Ovary (tissue), 9 donors: ENCODE results near the gene HSPA9. TPM values are rescaled to one million over a fixed set of nuclear protein-coding genes. Genes with fewer than 3 reads are reported as not detected.

Source experiments
- DNase-seq, 5 donors: peaks; one replicate each; pipeline ENCODE4 v3.0.0-alpha.2; 2019 to 2020
- H3K27ac ChIP-seq, 2 donors: fragments of 200-600 bp; one replicate each; pipeline versions ENCODE4 v1.5.1 to v1.8.0; 2019 to 2022
- H3K27me3 ChIP-seq: fragments of 200-600 bp; one replicate; pipeline ENCODE4 v1.8.0; 2022
- H3K36me3 ChIP-seq: fragments of 200-600 bp; sonication (generic); one replicate; pipeline ENCODE4 v1.5.1; 2019
- H3K4me1 ChIP-seq: one replicate; pipeline ENCODE4 v1.8.1; 2013; ENCODE audit warnings: mild to moderate bottlenecking, moderate library complexity; ENCODE audit not compliant: insufficient read depth
- H3K4me3 ChIP-seq: fragments of 200-600 bp; sonication (generic); one replicate; pipeline ENCODE4 v1.5.1; 2017
- H3K9me3 ChIP-seq, 2 donors: fragments of 200-600 bp in 1 of 2; sonication (generic) in 1 of 2; one replicate each; pipeline versions ENCODE4 v1.5.1 to v1.8.1; 2013 to 2019; ENCODE audit warnings: mild to moderate bottlenecking in 1 of 2, moderate library complexity in 1 of 2
- CTCF ChIP-seq, 3 donors: fragments of 450-650 bp in 2 of 3; fragments of 200-600 bp in 1 of 3; IDR thresholded peaks; one replicate each; pipeline versions ENCODE4 v1.5.1 to v1.8.0; 2016 to 2022; ENCODE audit warnings: antibody characterized with exemption in 3 of 3, mild to moderate bottlenecking in 1 of 3
- EP300 ChIP-seq: sonication (generic); formaldehyde crosslinking; IDR thresholded peaks from one replicate; pipeline ENCODE4 v1.6.1; 2017; ENCODE audit warnings: antibody characterized with exemption
- POLR2A ChIP-seq: fragments of 450-650 bp; IDR thresholded peaks from one replicate; pipeline ENCODE4 v1.6.1; 2017; ENCODE audit warnings: antibody characterized with exemption, mild to moderate bottlenecking, moderate library complexity
- WGBS, 3 donors: extraction: QIAGEN DNeasy Blood & Tissue Kit in 1 of 3; methylation state at CpG; one replicate each; pipeline versions ENCODE4 v1.1.5 to v1.1.7; 2013 to 2017; 5-methylcytosine and 5-hydroxymethylcytosine counted together
- intact Hi-C, 4 donors: fragments of 100-400 bp; cut with DNase I; formaldehyde crosslinking; loops; one replicate each; pipeline versions ENCODE4 v1.11.0 to v1.15.1; 2022 to 2023
- polyA plus RNA-seq, 2 donors: library from polyadenylated mRNA; stranded (reverse); fragments of 200-250 nt in 1 of 2; fragments of 350-450 nt in 1 of 2; fragmentation: Illumina TruSeq in 1 of 2; extraction: RNeasy Lipid Tissue Mini Kit (QIAGEN cat#74804) in 1 of 2; gene quantifications; one replicate each; pipeline ENCODE4 v1.2.3, GENCODE V29; 2013 to 2014
- total RNA-seq, 7 donors: library from RNA; depleted of rRNA in 2 of 7; stranded (reverse); fragments of >200 nt in 2 of 7; fragmentation: NEBNext Ultra II Directional in 3 of 7; extraction: Animal tissue kit (Norgen Biotek cat#: 25700) in 3 of 7; gene quantifications; one replicate each; pipeline versions ENCODE4 v1.1.0 to v1.2.4, GENCODE V29; 2016 to 2023
- donor health status: DM: no; HTN: no; CAD: no; lungs with moderate emphysema.
- donor health status: DM: no; HTN: no; CAD: no.
- donor health status: Bipolar disorder and iron deficiency.
- donor health status: DM: yes; HTN: yes; CAD: no.
- donor health status: DM: no; HTN: no; CAD: no.
- donor health status: DM: yes; HTN: yes; CAD: no.

HSPA9 gene
- total and polyA plus RNA-seq, 9 donors, result 85.4 to 340 (median 180) TPM

- Histone ChIP-seq H3K4me3 (peak overlapping the region; percentile 85), H3K27ac (peak overlapping the region; percentile 92), H3K9me3 (no peaks in the 10 kb centered on the region), H3K36me3 (no peaks in the 10 kb centered on the region), H3K27me3 (no peaks in the 10 kb centered on the region), H3K4me1 (peaks cover 18% of the 10 kb centered on the region)
- DNase-seq, result peak; percentile 29 to 55 (median 44)
- WGBS, 3 donors, result 55 to 62% (median 56%) methylated on average over 16 of the region's 16 CpGs
- TF ChIP-seq POLR2A (no peak), CTCF (IDR thresholded peaks at IDR 0.05) (no peak), EP300 (no peak)
- intact Hi-C loops, result no loop called here
Observed at GRCh38 chr5:138544181-138545134, 30.7 kb downstream of the HSPA9 start.

- Histone ChIP-seq H3K4me1 (peaks cover 18% of the 10 kb centered on the region), H3K27me3 (no peaks in the 10 kb centered on the region), H3K4me3 (peak overlapping the region; percentile 85), H3K9me3 (no peaks in the 10 kb centered on the region), H3K27ac (peak overlapping the region; percentile 92), H3K36me3 (no peaks in the 10 kb centered on the region)
- intact Hi-C loops, result no loop called here
- TF ChIP-seq CTCF (IDR thresholded peaks at IDR 0.05) (no peak), EP300 (no peak), POLR2A (no peak)
- 0 to 1% (median 1%) methylated on average over 12 of the region's 12 CpGs for WGBS, 3 donors
- DNase-seq, result no peak
Observed at GRCh38 chr5:138543730-138544104, 31.5 kb downstream of the HSPA9 start.

GRCh38 chr5:138542956-138543729 is 32.1 kb downstream of the HSPA9 start, which contains the start of gene ETF1:
ETF1 (minus strand) TSS chr5:138543236; CDS start chr5:138542918, 318 bp downstream.
- H3K27ac ChIP-seq, result peak within 1 kb of the TSS; percentile 92
- 0 to 1% (median 0%) methylated on average over 41 to 70 of the region's 70 CpGs for WGBS, 3 donors
- intact Hi-C loops, result no loop called here
- H3K9me3 ChIP-seq, result no peaks in the 10 kb centered on the region
- no peaks in the 10 kb centered on the region for H3K36me3 ChIP-seq
- H3K4me3 ChIP-seq, result peak within 1 kb of the TSS; percentile 89
- H3K4me1 ChIP-seq, result peaks cover 18% of the 10 kb centered on the region
- peak; percentile 100 for DNase-seq
- no peaks in the 10 kb centered on the region for H3K27me3 ChIP-seq
- TF ChIP-seq CTCF (IDR thresholded peaks at IDR 0.05), result peak in 2 of 3 donors; percentile 33 to 46
- peak; percentile 95 for TF ChIP-seq EP300
- TF ChIP-seq POLR2A, result peak; percentile 100

GRCh38 chr5:138542180-138542955 is 32.8 kb downstream of the HSPA9 start:
- H3K27me3 ChIP-seq, result no peaks in the 10 kb centered on the region
- H3K4me1 ChIP-seq, result peaks cover 18% of the 10 kb centered on the region
- H3K27ac ChIP-seq, result peak overlapping the region; percentile 74 to 92
- no peaks in the 10 kb centered on the region for H3K36me3 ChIP-seq
- 0 to 1% (median 1%) methylated on average over 42 to 47 of the region's 47 CpGs for WGBS, 3 donors
- no peak for TF ChIP-seq EP300
- TF ChIP-seq POLR2A, result peak; percentile 14
- peak in 1 of 5 donors; percentile 68 for DNase-seq
- intact Hi-C loops, result no loop called here
- H3K4me3 ChIP-seq, result peak overlapping the region; percentile 89
- H3K9me3 ChIP-seq, result no peaks in the 10 kb centered on the region
